ENCODE results near the gene NDUFC1.

Gene NDUFC1

DNA sequence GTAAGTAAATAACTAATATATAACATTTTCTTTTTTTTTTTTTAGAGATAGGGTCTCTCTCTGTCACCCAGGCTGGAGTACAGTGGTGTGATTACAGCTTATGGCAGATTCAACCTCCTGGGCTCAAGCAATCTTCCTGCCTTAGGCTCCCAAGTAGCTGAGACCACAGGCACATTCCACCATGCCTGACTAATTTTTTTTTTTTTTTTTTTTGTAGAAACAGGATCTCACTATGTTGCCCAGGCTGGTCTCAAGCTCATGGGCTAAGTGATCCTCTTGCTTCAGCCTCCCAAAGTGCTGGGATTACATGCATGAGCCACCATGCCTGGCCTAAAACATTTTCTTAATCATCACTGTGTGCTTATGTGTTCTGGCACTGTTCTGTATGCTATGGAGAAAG is 55.0 kb downstream of the NDUFC1 start:
- DNase-seq, result no peak

DNA sequence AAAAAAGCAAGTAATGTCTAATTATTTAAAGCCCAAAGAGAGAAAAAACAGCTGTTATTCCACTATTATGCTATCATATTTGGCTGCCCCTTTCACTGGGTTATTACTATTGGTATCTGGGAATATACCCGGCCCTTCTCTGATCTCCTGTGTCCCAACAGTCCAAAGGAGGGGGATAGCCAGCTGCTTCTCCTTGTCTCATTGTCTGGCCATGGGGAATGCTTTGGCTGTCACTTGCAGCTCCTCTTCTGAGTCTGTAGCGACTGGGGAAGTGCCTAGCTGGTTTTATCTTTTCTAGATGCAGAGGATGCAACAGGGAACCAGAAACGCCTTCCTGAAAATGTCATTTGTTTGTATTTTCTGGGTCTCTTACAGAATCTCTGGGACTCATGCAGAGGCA is 56.1 kb downstream of the NDUFC1 start:
- no peak for DNase-seq

DNA sequence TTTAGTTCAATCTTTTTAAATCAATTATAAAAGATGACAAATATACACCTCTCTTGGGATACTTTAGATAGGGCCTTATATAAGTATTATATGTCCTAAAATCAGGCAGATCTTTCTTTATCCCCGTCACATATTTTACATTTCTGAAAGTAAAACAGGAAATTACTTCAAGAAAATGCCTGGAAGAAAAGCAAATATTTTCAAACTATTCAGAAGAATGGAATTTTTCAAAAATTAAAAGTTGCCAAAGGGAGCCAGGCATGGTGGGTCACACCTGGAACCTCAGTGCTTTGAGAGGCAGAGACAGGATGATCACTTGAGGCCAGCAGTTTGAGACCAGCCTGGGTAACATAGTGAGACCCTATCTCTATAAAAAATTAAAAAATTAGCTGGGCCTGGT is 56.7 kb downstream of the NDUFC1 start:
- no peak for DNase-seq

DNA sequence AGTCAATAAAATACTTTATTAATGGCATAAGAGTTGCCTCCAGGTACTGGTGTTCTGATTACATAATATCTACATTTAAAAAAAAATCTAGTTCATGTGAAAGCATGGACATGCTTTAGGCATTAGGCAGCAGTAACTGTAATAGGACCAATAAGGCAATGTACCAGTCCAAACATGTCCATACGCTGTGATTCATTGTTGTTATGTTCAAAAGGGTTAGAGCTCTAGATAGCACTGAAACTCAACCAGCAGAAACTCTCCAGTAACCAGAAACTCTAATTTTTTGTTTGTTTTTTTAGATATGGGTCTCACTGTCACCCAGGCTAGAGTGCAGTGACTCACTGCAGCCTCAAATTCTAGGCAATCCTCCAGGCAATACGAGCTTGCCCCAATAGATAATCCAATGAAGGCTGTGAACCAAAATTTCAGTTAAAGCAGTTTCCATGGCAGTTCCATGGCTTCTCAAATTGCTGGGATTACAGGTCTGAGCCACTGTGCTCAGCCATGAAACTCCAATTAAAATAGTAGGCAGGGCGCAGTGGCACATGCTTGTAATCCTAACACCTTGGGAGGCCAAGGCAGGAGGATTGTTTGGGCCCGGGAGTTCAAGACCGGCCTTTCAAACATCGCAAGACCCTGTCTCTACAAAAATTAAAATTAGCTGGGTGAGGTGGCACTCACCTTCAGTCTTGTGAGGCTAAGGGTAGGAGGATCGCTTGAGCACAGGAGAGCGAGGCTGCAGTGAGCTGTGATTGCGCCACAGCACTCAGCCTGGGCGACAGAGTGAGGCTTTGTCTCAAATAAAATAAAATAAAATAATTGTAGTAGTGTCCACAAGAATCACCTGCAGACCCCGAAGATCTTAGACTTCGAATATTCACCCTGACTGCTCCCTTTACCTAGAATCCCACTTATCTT is 58.6 kb downstream of the NDUFC1 start:
- no peak for DNase-seq

DNA sequence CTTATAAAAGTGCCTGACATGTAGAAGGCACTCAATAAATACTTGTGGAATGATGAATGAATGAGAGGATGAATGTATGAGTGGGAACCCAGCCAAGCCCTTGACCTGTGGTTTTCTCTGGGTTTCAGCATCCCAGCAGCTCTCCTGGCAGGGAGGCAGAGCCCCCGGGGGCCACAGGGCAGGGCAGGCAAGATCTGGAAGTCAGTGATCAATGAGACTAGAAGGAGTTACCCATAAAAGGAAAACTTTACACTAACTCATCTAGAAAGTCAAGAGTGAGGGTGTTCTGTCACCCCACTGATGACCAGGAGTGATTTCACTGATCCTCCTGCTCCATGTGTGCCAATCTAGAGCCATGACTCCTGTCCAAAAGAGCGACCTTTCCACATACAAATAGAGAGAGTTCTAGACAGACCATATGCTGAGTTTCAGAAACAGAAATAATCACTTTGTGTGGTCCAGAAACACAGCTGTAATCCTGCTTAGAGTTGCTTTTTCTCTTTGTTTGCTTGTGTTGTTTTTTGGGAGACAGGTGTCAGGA is 59.7 kb downstream of the NDUFC1 start:
- no peak for DNase-seq

DNA sequence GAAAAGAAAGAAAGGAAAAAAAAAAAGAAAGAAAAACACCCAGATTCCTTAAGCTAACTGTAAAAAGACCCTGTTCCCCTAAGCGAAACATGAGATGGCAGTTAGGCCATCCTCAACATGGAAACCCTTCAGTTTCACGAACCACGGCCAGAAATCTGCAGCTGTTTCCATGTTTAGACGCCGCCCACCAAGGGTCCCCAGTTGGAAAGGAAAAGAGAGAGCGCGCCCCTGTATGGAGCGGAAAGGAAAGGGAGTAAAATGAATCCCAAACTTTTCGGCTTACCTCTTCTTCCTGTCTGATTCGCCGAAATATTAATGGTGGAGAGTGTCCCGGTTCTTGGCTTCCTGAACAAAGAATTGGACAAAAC is 60.5 kb downstream of the NDUFC1 start:
- DNase-seq, result no peak

DNA sequence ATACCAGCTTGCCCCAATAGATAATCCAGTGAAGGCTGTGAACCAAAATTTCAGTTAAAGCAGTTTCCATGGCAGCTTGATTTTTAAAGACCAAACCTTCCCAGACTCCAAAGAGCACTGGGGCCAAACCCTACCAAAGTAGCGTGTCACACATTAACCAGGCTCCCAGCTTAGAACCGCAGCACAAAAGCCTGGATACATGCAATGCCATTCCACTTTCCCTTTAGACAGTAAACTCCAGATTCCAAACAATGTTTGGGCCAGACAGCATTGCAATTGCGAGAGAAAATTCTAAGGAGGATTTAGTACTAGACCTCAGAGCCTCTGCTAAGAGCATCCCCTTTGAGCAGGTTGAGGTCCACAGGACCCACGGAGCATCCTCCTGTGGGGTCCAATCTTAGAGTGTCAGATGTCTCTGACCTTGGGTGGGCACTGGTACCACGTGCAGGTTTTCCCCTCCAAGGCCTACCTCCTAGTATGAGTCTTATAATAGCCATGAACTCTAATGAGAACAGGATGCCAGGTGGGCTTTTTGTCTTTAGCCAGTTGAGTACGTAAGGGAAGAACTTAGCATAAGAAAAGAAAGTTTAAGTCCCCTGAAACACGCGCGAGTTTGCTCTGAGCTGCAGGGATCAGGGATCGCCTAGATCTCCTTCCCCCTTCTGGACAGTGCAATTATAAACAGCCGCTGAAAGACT is 61.0 kb downstream of the NDUFC1 start:
- no peak for DNase-seq
